Measurements from ENCODE around the gene OR4C46. TPM values are rescaled to one million over a fixed set of nuclear protein-coding genes. Genes with fewer than 3 reads are reported as not detected.
"Not testable (repeated sequence)": the region's sequence is repeated elsewhere in the genome, so short reads cannot be mapped to it uniquely, and the experiment has no call there.

Gene OR4C46
- total RNA-seq = not detected

- intact Hi-C loops (cut with DNase I; ENCODE audit: low total_unique reads) = no loop called here
- H3K4me1 ChIP-seq = no peaks in the 10 kb centered on the region
- no peaks in the 10 kb centered on the region for H3K36me3 ChIP-seq
- WGBS, 2 donors (ENCODE audit: low coverage in 1 of 2) = 21 to 51% methylated on average over 1 of the region's 1 CpG
- H3K27ac ChIP-seq = no peak within 1 kb of the TSS
- TF ChIP-seq POLR2A (IDR thresholded peaks at IDR 0.05) (no peak), EP300 (IDR thresholded peaks at IDR 0.05; ENCODE audit: low read depth) (no peak), POLR2AphosphoS5 (IDR thresholded peaks at IDR 0.05) (no peak), CTCF (IDR thresholded peaks at IDR 0.05) (no peak)
- no peaks in the 10 kb centered on the region for H3K27me3 ChIP-seq
- in situ Hi-C loops (cut with MboI; ENCODE audit: low pct_ligation_motif_present in 1 of 4, low pct_unique_long_range_greater_than_20kb in 1 of 4, low sequenced_read_pairs in 3 of 4) = no loop called here
- H3K9me3 ChIP-seq = no peaks in the 10 kb centered on the region
- no peak for DNase-seq
- no peak within 1 kb of the TSS for H3K4me3 ChIP-seq
These were observed at the start of gene OR4C46 for GRCh38 chr11:54603898-54604297. TSS of gene OR4C46 (minus strand) at chr11:54603998. CDS start at chr11:54603998, 0 bp downstream.

- H3K9me3 ChIP-seq; H3K4me1 ChIP-seq; intact Hi-C loops (cut with DNase I; ENCODE audit: low total_unique reads); DNase-seq; in situ Hi-C loops (cut with MboI; ENCODE audit: low pct_ligation_motif_present in 1 of 4, low pct_unique_long_range_greater_than_20kb in 1 of 4, low sequenced_read_pairs in 3 of 4); H3K4me3 ChIP-seq; H3K27ac ChIP-seq; H3K27me3 ChIP-seq; H3K36me3 ChIP-seq: not testable (repeated sequence)
- WGBS, 2 donors (ENCODE audit: low coverage in 1 of 2) = 77 to 80% methylated on average over 5 to 8 of the region's 8 CpGs
These were observed 41.8 kb upstream of the OR4C46 start for GRCh38 chr11:54645606-54646005.

- in situ Hi-C loops (cut with MboI; ENCODE audit: low pct_ligation_motif_present in 1 of 4, low pct_unique_long_range_greater_than_20kb in 1 of 4, low sequenced_read_pairs in 3 of 4) = not testable (repeated sequence)
These were observed 42.4 kb downstream of the OR4C46 start for GRCh38 chr11:54561439-54561838.

GRCh38 chr11:54558919-54559318 is 44.9 kb downstream of the OR4C46 start:
- 65 to 90% methylated on average over 2 to 3 of the region's 3 CpGs for WGBS, 2 donors (ENCODE audit: low coverage in 1 of 2)
- H3K4me3 ChIP-seq = no peak overlapping the region
- in situ Hi-C loops (cut with MboI; ENCODE audit: low pct_ligation_motif_present in 1 of 4, low pct_unique_long_range_greater_than_20kb in 1 of 4, low sequenced_read_pairs in 3 of 4) = no loop called here
- TF ChIP-seq POLR2A (IDR thresholded peaks at IDR 0.05) (no peak), EP300 (IDR thresholded peaks at IDR 0.05; ENCODE audit: low read depth) (no peak), POLR2AphosphoS5 (IDR thresholded peaks at IDR 0.05) (no peak), CTCF (IDR thresholded peaks at IDR 0.05) (no peak)
- intact Hi-C loops (cut with DNase I; ENCODE audit: low total_unique reads) = no loop called here
- no peaks in the 10 kb centered on the region for H3K36me3 ChIP-seq
- H3K4me1 ChIP-seq = no peaks in the 10 kb centered on the region
- no peak overlapping the region for H3K27ac ChIP-seq
- peaks cover 15 to 22% of the 10 kb centered on the region in 2 donors for H3K9me3 ChIP-seq
- DNase-seq = no peak
- H3K27me3 ChIP-seq = no peaks in the 10 kb centered on the region

More at GRCh38 chr11:54561439-54561838, 42.4 kb downstream of the OR4C46 start:
- H3K27me3 ChIP-seq; DNase-seq; intact Hi-C loops (cut with DNase I; ENCODE audit: low total_unique reads); H3K36me3 ChIP-seq; H3K27ac ChIP-seq; H3K4me3 ChIP-seq; H3K4me1 ChIP-seq: not testable (repeated sequence)
- 55 to 79% methylated on average over 2 to 3 of the region's 3 CpGs for WGBS, 2 donors (ENCODE audit: low coverage in 1 of 2)
- peaks cover 12 to 22% of the 10 kb centered on the region in 2 donors for H3K9me3 ChIP-seq

GRCh38 chr11:54558407-54558806 is 45.4 kb downstream of the OR4C46 start:
- no peaks in the 10 kb centered on the region for H3K4me1 ChIP-seq
- peaks cover 15 to 22% of the 10 kb centered on the region in 2 donors for H3K9me3 ChIP-seq
- 70 to 71% methylated on average over 2 to 3 of the region's 3 CpGs for WGBS, 2 donors (ENCODE audit: low coverage in 1 of 2)
- no peaks in the 10 kb centered on the region for H3K36me3 ChIP-seq
- no peak overlapping the region for H3K4me3 ChIP-seq
- no peak overlapping the region for H3K27ac ChIP-seq
- intact Hi-C loops (cut with DNase I; ENCODE audit: low total_unique reads) (no loop called here), in situ Hi-C loops (cut with MboI; ENCODE audit: low pct_ligation_motif_present in 1 of 4, low pct_unique_long_range_greater_than_20kb in 1 of 4, low sequenced_read_pairs in 3 of 4) (no loop called here)
- no peak for DNase-seq
- H3K27me3 ChIP-seq = no peaks in the 10 kb centered on the region
- TF ChIP-seq CTCF (IDR thresholded peaks at IDR 0.05) (no peak), POLR2AphosphoS5 (IDR thresholded peaks at IDR 0.05) (no peak), POLR2A (IDR thresholded peaks at IDR 0.05) (no peak), EP300 (IDR thresholded peaks at IDR 0.05; ENCODE audit: low read depth) (no peak)

Other genes starting within 250 kb of the OR4C46 start
- gene OR4A5, start 102.8 kb upstream of the OR4C46 start, total RNA-seq = not detected

Data from transverse colon (tissue), 4 donors.